NCI-H2196 (cell line): ENCODE results near the gene SRGAP1.
"Not testable (repeated sequence)": the region's sequence is repeated elsewhere in the genome, so short reads cannot be mapped to it uniquely, and the experiment has no call there.

ENCODE experiments used
- DNase-seq: peaks from one replicate; lab custom pipeline; 2025; ENCODE audit not compliant: unreplicated experiment; lab: John Stamatoyannopoulos, UW

The SRGAP1 gene

DNA sequence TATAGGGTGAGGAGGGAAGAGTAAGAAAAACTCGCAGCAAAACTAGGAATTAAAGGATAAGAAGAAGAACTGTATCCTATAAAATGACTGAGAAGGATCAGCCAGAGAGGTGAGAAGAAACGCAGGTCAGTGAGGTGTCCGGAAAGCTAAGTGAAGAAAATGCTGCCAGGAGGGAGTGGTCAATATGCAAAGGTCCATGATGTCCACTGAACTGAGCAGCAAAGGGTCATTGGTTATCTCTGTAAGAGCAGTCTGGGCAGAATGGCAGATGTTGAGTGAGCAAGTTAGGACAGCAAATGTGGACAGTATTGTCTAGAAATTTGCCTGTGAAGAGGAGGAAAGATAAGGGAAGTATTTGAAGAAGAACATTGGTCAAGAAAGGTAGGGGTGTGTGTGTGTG is 155.4 kb downstream of the SRGAP1 start:
- DNase-seq: no peak

DNA sequence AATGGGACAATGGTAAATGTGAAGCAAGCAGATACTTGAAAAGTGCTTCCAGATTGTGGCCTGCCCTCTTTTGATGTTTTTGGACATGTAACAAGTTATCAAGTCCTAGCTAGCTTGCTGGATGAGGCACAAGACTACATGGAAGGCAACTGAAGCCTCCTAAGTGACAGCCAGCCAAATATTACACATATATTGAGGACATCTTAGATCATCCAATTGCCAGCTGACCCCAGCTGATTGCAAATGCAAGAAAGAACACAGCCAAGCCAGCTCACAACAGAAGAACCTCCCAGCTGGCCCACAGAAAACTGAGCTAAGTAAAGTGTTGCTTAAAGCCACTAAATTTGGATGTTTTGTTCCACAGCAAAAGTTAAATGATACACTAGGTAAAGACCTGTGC is 156.9 kb downstream of the SRGAP1 start:
- no peak for DNase-seq

DNA sequence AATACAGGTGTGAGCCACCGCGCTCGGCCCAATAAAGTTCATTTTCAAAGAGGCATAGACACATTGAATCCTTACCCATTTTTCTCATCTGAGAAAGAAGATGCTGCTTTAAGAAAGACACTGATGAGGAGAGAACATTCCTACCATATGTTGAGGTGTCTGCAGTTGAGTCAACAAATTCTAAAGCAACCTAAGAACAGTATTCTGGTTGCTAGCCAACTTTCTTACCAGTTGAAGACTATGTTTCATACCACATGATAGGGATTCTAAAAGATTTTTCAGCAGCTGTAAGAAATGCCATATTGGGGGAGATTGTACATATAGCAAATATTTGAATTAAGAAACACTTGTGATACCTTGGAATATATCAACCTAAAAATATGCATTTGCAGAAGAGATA is 160.1 kb downstream of the SRGAP1 start:
- DNase-seq: no peak

DNA sequence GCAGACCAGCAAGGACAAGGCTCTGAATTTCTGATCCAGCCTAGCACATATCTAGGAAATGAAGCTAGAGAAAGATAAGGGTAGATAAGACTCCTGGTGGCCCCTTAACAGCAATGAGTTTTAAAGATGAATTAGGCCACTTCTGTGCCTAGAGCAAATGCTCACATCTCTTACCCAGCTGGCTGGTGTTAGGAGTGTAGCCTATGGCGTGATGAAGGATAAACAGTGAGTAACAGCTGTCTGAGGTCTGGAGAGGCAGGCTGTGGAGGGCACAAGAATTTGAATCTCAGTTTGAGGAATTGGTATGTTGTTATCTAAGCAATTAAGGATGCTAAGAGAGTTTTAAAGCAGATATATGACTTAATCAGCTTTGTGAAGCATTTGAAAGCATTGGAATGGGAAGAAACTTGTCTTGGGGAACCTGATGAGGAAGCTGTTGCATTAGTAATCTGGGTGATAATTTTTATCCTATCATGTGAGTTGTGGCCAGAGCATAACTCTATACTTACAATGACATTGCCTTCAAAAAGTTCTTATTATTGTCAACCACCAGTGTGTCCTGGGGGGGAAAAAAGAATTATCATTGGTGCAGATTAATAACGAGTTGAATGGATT is 161.8 kb downstream of the SRGAP1 start:
- no peak for DNase-seq

DNA sequence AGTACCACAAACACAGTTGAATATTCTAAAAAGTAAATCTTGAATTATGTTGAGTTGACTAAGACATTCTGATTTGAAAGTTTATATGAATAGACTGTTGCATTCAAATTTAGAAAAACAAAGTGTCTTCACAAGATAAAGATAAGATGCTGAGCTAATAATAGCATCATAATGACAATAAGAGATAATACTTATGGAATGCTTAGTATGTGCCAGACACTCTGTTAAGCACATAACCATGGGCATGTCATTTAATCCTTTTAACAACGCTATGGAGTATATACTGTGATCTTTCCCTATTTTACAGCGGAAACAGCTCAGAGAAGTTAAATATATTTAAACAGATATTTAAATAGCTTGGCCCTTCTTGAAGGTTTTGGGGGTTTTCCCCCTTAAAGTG is 163.4 kb downstream of the SRGAP1 start:
- no peak for DNase-seq

DNA sequence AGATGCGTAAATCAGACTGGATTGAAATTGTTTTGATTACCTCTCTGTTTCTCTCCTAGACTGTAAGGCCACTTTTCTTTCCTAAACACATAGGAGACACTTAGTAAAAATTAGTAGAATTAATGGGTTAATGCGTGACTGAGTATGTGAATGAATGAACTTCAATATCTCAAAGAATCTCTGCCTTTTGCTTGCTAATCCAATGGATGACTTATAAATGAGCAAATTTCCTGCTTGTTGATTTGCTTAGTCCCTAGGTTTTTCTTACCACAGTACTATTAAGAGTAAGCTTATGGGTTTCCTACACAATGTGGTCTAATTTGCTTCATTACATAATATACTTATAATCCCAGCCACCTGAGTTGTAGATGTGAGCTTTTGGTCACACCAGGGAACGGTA is 164.1 kb downstream of the SRGAP1 start:
- no peak for DNase-seq

DNA sequence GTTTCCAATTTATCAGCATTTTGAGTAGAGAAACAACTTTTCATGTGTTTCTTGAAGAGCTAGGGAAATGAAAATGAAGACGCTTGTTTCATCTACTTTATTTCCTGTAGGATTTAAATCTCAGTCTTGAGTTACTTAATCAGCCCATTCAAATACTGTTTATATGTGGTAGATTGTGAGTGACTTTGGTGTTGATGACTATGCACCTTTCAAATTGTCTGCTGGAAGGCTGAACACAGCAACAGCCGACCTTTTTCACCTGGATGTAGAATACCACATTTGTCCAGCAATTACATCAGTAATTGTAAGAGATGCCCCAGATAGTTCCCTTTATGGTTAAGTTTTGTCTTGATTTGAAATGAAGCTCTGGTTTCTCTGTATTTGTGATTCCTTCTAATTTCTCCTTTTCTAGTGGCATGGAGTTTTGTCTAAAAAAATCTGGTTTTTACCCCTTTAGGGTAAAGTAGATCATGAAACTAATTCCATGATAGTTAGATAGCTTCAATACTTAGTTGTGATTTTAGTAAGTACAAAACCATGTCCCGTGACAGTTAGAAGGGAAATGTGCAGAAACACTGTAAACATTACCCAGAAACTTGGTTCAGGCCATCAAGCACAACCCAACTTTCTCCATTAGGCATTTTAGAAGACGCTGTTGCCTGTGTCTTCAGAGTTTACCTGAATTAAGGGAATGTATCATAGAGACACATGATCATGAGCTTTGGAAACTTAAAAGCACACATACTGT is 165.0 kb downstream of the SRGAP1 start:
- DNase-seq: no peak

DNA sequence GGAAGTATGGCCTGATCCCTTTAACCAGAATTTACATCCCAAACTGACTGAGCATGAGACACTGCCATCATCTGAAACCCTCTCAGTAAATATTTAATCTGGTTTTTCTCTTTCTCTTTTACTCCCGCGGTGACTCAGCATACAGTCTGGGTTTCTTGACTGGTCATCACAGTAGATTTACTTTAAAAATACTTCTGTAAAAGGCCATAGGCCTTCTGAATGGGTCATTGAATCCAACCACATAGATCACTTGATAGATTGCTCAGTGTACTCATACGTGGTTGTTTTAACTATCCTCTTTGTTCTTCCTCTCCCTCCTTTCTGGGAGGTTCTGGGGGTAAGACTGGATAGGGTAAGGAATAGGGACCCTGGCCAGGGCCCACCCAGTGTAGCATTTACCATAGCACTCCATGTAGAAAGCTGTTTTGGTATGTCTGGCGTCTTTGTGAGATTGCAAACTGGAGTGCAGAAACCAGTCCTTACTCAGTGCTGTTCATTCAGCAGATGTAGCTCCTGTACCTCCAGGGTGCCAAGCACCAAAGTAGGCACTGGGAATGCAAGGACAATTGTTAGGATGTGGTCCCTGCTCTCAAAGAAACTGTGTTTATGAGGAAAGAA is 165.7 kb downstream of the SRGAP1 start:
- DNase-seq: no peak

DNA sequence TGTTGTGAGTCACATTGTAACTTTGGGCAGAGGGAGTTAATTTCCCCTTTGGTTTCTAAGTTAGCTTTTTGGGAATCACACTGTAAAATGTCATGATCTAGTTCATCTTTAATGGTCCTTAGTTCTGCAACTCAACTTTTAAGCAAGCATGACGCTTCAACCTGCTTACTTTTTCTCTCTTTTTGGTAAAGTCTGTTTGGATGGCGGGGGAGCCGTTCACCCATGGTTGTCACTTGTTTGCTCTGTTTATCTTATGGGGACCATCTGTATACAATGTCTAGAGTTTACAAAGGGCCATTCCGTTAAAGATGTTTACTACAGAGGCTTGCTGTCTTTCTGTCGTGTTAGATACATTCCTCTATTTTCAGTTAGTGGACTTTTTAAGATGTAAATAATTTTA is 172.0 kb downstream of the SRGAP1 start:
- no peak for DNase-seq

DNA sequence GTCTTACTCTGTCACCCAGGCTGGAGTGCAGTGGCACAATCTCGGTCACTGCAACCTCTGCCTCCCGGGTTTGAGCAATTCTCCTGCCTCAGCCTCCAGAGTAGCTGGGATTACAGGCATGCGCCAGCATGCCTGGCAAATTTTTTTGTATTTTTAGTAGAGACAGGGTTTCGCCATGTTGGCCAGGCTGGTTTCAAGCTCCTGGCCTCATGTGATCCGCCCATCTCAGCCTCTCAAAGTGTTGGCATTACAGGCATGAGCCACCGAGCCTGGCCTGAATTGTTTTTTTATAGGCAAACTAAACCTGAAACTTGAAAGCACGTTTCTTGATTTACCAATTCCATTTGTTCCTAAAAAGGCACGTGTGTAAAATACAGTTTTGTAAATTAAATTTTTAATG is 173.6 kb downstream of the SRGAP1 start:
- DNase-seq: not testable (repeated sequence)

DNA sequence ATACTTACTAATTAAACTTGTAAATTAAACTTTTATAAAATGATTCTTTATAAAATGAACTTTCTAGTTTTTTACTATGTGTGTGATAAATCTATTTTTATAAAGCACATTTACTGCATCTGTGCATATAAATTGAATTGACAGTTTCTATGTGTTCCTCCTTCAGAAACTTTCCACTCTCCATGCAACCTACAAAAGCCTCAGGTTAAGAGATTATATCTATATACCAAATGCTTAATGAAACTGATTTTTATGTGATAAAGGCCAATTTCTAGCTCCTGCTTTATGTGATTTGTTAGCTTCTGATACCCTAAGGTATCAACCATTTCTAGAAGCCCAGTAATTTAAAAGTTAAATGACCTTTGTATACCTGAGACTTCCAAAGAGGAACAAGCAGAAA is 174.0 kb downstream of the SRGAP1 start:
- DNase-seq: no peak

DNA sequence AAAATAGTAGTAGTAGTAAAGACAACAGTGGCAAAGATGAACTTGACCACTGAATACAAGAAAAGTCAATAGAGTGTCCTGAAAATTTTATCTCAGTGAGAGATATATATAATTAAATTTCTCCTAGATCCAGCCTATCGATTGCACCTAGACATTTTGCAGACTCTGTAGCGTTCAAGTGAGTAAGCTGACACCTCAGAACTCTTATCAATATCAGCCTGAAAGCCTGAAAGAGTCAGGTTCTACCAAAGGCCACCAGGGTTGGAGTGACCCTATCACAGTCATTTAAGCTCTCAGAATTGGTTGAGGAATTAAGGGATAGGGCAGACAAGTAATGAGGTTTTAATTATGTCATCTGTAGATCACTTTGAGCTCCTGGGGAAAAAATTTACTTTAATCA is 174.6 kb downstream of the SRGAP1 start:
- DNase-seq: no peak

DNA sequence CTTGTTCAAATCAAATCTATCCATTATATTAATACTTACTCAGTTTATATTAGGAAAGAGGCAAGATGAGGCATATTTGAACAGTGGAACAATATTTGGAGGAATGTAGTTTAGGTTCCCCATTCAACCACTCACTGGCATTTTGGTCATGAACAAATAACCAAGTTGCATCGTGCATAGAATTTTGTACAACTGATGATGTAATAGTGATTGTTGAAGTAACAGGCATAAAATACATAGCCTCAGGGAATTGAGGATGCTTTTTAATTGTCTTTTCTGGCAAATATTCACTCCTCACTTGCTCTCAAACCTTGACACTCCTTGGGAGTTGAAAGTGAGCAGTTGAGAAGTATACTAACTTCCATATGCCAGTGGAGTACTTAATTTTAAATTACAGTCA is 175.2 kb downstream of the SRGAP1 start:
- DNase-seq: no peak

DNA sequence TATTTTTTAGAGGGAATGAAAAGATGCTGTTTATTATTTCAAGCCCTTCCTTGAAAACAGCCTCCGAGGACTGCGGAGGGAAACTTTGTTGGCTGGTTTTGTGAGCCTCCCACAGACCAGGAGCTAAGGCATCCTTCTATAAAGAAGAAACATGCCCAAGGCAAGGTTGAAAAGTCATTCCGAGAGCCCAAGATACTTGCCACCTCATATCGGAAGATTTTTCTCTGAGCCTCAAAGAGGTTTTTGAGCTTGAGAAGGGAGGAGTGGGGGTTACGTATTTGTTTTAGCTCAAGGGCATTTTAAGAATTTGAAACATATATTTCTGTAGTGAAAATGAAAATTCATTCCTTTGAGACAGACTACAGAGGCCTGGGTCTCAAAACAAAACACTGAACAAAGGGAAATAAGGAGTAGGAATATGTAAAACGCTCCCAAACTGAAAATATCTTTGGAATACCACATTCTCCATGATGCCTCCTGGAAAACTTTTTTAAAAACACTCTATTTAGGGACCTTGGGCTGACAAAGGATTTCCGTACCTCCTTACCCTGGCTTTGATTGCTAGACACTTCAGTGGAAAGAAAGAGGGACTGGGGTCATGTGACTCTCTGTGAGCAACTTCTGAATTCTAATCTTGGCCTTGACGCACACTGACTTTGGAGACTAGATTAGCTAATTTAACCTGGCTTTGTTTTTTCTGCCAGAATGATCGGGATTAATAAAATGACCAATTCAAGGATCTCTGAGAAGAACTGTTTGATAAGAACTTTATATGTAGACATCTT is 180.9 kb downstream of the SRGAP1 start:
- no peak for DNase-seq

DNA sequence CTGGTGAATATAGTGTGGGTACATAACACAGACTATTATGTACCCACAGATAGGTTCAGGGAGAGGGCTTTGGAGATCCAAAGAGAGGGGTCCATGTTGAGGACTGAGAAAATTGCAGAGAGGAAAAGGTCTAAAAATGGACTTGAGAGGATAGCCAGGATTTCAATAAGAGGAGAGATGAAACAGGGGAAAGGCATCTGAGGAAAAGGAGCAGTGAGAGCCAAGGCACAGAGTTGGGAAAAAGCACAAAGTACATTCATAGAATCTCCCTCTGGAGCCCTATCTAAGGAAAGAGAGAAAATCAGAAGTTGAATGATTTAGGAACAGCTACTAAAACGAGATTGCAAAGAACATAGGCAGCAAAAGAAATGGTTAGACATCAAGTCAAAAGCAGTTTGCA is 182.8 kb downstream of the SRGAP1 start:
- no peak for DNase-seq

DNA sequence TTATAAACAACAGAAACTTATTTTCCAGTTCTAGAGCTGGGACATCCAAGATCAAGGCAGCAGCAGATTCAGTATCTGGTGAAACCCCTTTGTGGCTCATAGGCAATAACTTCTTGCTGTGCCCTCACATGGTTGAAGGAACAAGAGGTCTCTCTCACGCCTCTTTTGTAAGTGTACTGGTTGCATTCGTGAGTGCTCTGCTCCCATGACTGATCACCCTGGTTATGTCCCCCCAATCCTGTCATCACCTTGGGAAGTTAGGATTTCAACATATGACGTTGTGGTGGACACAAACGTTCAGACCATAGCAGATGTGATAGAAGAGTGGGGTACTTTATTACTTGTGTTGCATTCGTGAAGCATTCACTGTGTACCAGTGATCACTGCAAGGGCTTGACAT is 184.0 kb downstream of the SRGAP1 start:
- DNase-seq: no peak

DNA sequence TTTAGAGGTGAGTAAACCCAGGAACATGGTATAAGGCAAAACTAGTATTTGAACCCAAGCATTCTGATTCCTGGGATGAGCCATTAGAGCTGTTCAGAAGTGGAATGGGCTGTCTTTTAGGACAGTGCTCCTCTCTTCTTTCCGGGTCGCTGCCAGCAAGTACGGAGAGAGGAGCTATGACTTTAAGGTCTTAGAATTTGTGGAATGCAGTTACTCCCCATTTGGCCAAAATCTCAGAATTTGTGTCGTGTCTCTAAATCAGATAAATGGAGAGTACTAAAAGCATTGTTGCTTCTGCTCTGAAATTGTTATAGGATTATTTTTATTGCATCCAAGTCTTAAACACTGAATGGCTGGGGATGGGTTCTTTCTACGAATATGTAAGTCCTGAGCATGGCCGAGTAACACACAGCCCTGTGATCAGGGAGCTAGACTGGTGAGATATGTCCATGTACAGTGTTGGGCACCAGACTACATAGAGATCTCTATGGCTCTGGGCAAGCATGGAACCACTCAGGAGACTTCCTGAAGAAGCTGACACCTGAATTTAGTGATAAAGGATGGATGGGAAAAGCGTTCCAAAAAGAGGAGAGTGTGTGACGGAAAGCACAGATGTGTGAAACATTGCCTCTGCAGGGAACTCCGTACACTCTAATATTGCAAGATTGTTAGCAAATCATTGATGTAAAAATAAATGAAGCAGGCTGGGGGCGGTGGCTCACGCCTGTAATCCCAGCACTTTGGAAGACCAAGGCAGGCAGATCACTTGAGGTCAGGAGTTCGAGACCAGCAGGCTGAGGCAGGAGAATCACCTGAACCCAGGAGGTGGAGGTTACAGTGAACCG is 184.7 kb downstream of the SRGAP1 start:
- DNase-seq: no peak

DNA sequence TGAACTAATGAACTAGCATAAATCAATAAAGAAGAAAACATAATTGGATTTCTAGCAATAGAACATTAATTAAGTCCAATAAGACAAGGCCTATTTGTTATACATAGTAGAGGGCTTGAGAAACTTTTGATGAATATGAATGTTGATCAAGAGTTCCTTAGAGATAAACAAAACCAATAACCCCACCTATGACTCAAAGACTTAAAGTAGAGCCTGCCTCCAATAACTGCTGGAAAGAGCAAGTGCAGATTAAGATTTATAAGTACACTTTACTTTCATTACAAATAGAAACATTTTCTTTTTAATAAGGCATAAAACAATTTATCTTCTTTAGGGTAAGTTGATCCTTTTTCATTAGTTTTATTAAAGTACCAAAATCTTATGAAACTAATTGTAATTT is 185.7 kb downstream of the SRGAP1 start:
- no peak for DNase-seq

DNA sequence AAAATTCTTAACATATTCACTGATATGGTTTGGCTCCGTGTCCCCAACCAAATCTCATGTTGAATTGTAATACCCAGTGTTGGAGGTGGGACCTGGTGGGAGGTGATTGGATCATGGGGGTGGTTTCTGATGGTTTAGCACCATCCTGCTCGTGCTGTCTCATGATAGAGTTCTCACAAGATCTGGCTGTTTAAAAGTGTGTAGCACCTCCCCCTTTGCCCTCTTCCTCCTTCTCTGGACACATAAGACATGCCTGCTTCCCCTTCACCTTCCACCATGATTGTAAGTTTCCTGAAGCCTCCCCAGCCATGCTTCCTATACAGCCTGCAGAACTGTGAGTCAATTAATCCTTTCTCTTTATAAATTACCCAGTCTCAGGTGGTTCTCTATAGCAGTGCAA is 189.6 kb downstream of the SRGAP1 start:
- not testable (repeated sequence) for DNase-seq

DNA sequence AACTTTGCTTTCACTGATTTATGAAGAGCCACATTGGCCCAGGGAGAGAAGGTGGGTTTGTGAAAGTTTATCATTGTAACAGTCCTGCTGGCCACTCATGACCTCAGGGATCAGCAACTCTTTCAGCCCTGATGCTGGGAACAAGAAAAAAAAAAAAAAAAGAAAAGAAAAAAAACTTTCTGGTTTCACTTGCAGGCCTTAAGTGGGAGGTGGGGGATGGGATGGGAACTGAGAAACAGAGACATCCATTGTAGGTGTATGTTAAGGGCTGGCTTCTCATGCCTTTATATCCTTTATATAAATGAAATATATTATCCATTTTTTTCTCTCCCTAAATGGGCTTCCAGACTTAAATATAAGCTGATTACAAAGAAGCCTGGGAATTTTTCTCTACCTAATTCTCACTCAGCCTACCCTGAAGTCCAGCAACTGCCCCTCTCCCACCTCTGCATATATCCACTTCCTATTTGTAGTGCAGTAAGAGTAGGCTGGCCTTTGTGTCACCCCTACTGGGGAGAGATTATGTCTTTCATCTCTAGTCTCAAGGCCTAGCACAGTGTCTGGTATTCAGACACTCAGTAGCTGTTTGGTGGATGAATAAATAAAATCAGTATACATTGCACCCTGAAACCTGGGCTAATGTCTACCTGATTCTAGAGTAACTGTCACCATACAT is 190.5 kb downstream of the SRGAP1 start:
- DNase-seq: no peak
